GM12872 (cell line): ENCODE measurements around the gene RTCB.

Experiments
- TF ChIP-seq, protein P1 (sequence below): IDR thresholded peaks from 3 replicates; pipeline ENCODE4 v1.5.1; 2011; ENCODE audit warnings: low read depth, mild to moderate bottlenecking, low read length, moderate library complexity; ENCODE audit not compliant: insufficient read depth

RTCB gene

DNA sequence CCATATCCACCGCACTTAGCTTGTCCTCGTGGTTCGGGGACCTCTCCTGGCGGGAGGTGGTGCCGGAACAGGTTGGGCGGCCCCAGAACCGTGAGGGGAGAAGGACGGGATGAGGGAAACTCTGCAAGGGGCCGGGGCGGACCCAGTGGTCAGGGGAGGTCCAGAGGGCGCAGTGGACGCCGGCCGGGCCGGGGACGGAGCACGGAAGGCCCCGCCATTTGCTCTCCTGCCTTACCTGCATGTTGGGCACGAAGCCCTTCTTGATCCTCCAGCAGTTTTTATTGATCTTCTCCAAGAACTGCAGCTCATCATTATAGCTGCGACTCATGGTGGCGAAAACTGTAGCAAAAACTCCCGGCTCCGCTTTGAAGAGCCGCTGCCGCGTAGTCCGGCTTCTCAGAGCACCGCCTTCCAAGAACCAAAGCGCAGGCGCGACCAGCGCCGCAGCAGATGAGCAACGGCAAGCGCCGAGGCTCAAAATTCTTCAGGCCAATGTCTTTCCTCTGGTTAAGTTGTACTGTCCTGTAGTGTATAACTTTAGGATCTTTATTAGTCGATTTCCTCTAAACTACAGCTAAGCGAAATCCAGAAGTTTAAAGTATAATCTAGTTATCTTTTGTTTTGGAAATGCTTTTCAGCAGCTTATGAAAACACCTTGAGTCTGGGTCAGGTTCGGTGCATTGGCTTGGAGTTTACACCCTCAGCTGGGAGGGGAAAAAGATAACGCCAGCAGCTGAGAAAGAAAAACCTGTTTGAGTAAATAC, at the start of gene RTCB:
TSS of gene RTCB (minus strand) at position 419 of the 764 bp plus-strand sequence. CDS start at position 328, 91 bp downstream.
- TF ChIP-seq, protein P1, sequence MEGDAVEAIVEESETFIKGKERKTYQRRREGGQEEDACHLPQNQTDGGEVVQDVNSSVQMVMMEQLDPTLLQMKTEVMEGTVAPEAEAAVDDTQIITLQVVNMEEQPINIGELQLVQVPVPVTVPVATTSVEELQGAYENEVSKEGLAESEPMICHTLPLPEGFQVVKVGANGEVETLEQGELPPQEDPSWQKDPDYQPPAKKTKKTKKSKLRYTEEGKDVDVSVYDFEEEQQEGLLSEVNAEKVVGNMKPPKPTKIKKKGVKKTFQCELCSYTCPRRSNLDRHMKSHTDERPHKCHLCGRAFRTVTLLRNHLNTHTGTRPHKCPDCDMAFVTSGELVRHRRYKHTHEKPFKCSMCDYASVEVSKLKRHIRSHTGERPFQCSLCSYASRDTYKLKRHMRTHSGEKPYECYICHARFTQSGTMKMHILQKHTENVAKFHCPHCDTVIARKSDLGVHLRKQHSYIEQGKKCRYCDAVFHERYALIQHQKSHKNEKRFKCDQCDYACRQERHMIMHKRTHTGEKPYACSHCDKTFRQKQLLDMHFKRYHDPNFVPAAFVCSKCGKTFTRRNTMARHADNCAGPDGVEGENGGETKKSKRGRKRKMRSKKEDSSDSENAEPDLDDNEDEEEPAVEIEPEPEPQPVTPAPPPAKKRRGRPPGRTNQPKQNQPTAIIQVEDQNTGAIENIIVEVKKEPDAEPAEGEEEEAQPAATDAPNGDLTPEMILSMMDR, result no peak

DNA sequence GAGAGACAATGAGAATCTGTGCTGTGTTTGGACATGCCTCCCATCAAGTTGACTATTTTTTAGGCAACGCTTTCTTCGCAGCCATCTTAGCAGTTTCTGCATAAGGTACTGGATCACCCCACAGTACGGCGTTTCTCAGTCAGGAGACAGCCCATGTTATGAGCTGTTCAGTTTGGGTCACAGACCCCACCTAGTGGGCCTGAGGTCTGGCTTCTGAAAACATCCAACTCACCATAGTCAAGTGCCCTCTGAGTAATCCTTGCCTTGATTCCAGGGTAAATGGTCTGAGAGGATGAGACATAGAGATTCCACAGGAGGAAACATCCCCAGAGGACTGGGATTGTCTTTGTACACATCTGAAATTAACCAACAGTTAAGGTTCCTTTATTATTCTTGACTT, 45.0 kb upstream of the RTCB start:
- TF ChIP-seq, protein P1, result no peak

DNA sequence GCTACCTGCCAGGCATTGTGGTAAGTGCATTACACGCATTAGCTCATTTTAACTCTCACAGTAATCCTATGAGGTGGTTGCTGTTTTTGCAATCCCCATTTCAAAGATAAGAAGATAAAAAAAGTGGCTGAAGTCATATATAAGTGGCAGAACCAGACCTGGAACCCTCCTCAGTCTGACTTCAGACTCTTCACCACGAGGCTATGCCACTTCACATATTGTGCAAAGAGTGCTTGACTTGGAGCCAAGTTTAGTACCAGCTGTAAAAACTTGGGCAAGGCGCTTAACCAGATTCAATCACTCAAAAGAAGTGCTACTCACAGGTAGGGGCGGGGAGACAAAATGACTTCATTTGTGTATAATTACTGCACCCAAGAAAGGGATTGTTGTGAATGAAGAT, 36.9 kb upstream of the RTCB start:
- TF ChIP-seq, protein P1, result no peak

DNA sequence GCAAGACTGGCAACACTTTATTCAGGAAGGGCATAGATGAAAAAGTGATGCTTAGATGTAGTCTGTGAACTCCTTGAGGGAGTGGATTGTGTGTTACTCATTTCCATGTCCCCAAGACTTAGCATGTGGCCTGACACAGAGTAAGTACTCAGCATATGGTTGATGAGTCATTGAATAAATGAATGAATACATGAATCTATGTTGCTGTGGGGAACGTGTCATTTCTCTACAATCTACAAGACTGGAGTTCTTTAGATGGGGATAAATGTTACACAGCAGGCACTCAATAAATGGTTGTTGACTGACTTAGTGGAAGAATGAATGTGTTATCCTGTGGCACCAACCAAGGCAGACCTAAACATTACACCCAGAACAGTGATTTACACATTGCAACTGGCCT, 34.3 kb upstream of the RTCB start:
- TF ChIP-seq, protein P1, result no peak

DNA sequence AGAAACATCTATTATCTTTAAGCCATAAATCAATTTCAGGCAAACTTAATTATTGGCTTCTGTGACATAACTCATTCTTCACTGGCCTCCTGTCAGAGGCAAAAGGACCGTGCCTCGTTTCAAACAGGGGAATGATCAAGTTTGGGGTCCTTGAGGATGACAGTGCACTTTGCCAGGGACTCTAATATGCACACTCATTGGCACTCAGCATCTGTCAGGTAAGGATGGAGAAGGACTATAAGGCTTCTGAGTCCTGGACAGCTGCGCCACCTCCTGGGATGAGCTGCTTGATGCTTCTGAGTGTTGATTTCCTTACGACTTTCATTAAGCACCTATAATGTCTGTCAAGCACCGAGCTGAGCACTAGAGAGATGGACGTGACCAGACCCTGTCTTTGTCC, 32.0 kb upstream of the RTCB start:
- TF ChIP-seq, protein P1, result peak; percentile 62

DNA sequence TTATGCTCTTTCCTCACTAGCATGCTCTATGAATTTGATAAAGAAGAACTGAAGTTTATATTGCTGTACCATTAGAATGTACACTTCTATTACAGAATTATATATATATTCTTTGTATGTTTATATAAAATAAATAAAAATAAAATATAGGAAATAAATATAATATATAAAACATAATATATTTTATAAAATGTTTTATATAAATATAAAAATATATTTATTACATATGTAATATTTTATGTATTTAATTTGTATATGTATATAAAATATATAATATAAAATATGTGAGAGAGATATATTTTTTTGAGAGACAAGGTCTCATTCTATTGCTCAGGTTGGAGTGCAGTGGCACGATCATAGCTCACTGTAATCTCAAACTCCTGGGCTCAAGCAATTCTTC, 18.3 kb upstream of the RTCB start:
- TF ChIP-seq, protein P1, result no peak

DNA sequence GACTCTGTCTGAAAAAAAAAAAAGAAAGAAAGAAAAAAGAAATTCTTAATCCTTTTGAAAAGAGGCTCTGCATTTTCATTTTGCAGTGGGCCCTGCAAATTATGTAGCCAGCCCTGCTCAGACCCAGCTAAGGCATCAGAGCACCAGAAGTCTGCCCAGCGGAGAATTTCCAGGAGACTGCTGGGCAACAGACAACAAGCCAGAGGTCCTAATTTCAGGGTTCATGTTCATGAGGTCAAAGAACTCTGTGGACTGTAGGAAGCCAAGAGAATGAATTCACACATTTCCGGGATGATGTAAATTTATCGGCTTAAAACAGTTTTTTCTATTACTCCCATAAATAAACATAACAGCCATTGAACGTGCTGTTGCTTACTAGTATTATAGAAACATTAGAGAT, 14.8 kb upstream of the RTCB start:
- TF ChIP-seq, protein P1, result no peak

DNA sequence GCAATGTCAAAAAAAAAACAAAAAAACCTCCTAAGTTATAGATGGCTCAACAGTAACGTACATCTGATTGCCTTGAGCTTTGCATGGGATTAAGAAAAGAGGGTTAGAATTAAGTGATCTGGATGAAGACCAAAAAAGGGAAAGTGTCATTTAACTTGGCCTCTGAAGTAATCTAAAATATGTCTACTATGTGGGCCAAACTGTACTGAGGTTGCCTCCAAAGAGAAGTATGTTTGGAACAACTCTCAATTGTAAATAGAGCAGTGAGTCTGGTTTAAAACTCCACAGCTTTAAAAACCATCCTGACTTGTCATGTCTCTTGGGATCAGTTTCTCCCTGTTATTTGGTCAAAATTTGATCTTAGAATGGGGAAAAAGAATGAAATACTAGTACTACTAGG, 11.6 kb upstream of the RTCB start:
- TF ChIP-seq, protein P1, result no peak
